HG03460 (cell line): ENCODE measurements around the gene MAGI2.
"Not testable (repeated sequence)": the region's sequence is repeated elsewhere in the genome, so short reads cannot be mapped to it uniquely, and the experiment has no call there.

Experiments
- ATAC-seq: cut with Tn5 transposase; IDR thresholded peaks from one replicate; pipeline ENCODE4 v1.9.1; 2021; ENCODE audit not compliant: unreplicated experiment

MAGI2 gene

GRCh38 chr7:78967561-78967960 is 485.9 kb downstream of the MAGI2 start:
- ATAC-seq, result not testable (repeated sequence)

GRCh38 chr7:78967046-78967445 is 486.4 kb downstream of the MAGI2 start:
- no peak for ATAC-seq

- no peak for ATAC-seq
Measured at GRCh38 chr7:78959477-78959876, 494.0 kb downstream of the MAGI2 start.

- no peak for ATAC-seq
Measured at GRCh38 chr7:78955329-78955728, 498.1 kb downstream of the MAGI2 start.

- no peak for ATAC-seq
Measured at GRCh38 chr7:78953726-78954363, 499.6 kb downstream of the MAGI2 start.

- ATAC-seq, result no peak
Measured at GRCh38 chr7:78953090-78953489, 500.4 kb downstream of the MAGI2 start.

- no peak for ATAC-seq
Measured at GRCh38 chr7:78939669-78940068, 513.8 kb downstream of the MAGI2 start.

- no peak for ATAC-seq
Measured at GRCh38 chr7:78924581-78924980, 528.9 kb downstream of the MAGI2 start.

GRCh38 chr7:78912781-78913180 is 540.7 kb downstream of the MAGI2 start:
- ATAC-seq, result no peak

- no peak for ATAC-seq
Measured at GRCh38 chr7:78906735-78907134, 546.7 kb downstream of the MAGI2 start.

GRCh38 chr7:78905436-78905835 is 548.0 kb downstream of the MAGI2 start:
- no peak for ATAC-seq

- ATAC-seq, result no peak
Measured at GRCh38 chr7:78904983-78905382, 548.5 kb downstream of the MAGI2 start.

- no peak for ATAC-seq
Measured at GRCh38 chr7:78901566-78901965, 551.9 kb downstream of the MAGI2 start.

- no peak for ATAC-seq
Measured at GRCh38 chr7:78900806-78901205, 552.7 kb downstream of the MAGI2 start.

- no peak for ATAC-seq
Measured at GRCh38 chr7:78895393-78895792, 558.1 kb downstream of the MAGI2 start.

GRCh38 chr7:78879206-78879605 is 574.3 kb downstream of the MAGI2 start:
- ATAC-seq, result no peak

- ATAC-seq, result no peak
Measured at GRCh38 chr7:78873117-78873516, 580.4 kb downstream of the MAGI2 start.

- ATAC-seq, result no peak
Measured at GRCh38 chr7:78864339-78864738, 589.1 kb downstream of the MAGI2 start.

GRCh38 chr7:78863281-78863680 is 590.2 kb downstream of the MAGI2 start:
- ATAC-seq, result no peak

- no peak for ATAC-seq
Measured at GRCh38 chr7:78862411-78862900, 591.0 kb downstream of the MAGI2 start.

GRCh38 chr7:78852951-78853350 is 600.5 kb downstream of the MAGI2 start:
- ATAC-seq, result no peak

- ATAC-seq, result no peak
Measured at GRCh38 chr7:78850093-78850740, 603.2 kb downstream of the MAGI2 start.

- ATAC-seq, result no peak
Measured at GRCh38 chr7:78845155-78845554, 608.3 kb downstream of the MAGI2 start.
